Stimulated activated CD4-positive, alpha-beta T cell treated with anti-CD3 and anti-CD28 coated beads, Interleukin-2, amount 100 ng/mL, for 48 hours (primary cell): ENCODE results near the gene GK.
A peak's percentile ranks its signal among the peaks of the same experiment; 100 is the strongest.
"Not testable (repeated sequence)": the region's sequence is repeated elsewhere in the genome, so short reads cannot be mapped to it uniquely, and the experiment has no call there.

ENCODE experiments used
- DNase-seq, 2 donors: peaks; one replicate each; pipeline ENCODE4 v3.0.0-alpha.2; 2020

Gene GK

GRCh38 chrX:30653415-30654131 lies at the start of gene GK:
GK (plus strand) TSS chrX:30653423; CDS start chrX:30653538, 115 bp downstream.
- peak in 1 of 2 donors; percentile 11 for DNase-seq

- no peak for DNase-seq
Measured at GRCh38 chrX:30607155-30607554, 46.1 kb upstream of the GK start.

GRCh38 chrX:30610026-30610425 lies 43.2 kb upstream of the GK start:
- DNase-seq, result no peak

- no peak for DNase-seq
Measured at GRCh38 chrX:30612250-30612655, 41.0 kb upstream of the GK start.

GRCh38 chrX:30613721-30614120 lies 39.5 kb upstream of the GK start:
- no peak for DNase-seq

GRCh38 chrX:30615229-30615628 lies 38.0 kb upstream of the GK start:
- DNase-seq, result no peak

- no peak for DNase-seq
Measured at GRCh38 chrX:30618160-30618765, 35.0 kb upstream of the GK start.

GRCh38 chrX:30620125-30620524 lies 33.1 kb upstream of the GK start:
- no peak for DNase-seq

- no peak for DNase-seq
Measured at GRCh38 chrX:30620980-30621618, 32.1 kb upstream of the GK start.

GRCh38 chrX:30622361-30622760 lies 30.9 kb upstream of the GK start:
- DNase-seq, result no peak

- no peak for DNase-seq
Measured at GRCh38 chrX:30626402-30626801, 26.8 kb upstream of the GK start.

GRCh38 chrX:30627818-30628652 lies 25.2 kb upstream of the GK start:
- DNase-seq, result no peak

GRCh38 chrX:30634070-30634469 lies 19.2 kb upstream of the GK start:
- not testable (repeated sequence) for DNase-seq

GRCh38 chrX:30635630-30636029 lies 17.6 kb upstream of the GK start:
- DNase-seq, result no peak

- DNase-seq, result no peak
Measured at GRCh38 chrX:30637874-30638815, 15.1 kb upstream of the GK start.

GRCh38 chrX:30639702-30640101 lies 13.5 kb upstream of the GK start:
- not testable (repeated sequence) for DNase-seq

GRCh38 chrX:30642642-30643041 lies 10.6 kb upstream of the GK start:
- DNase-seq, result no peak

- DNase-seq, result no peak
Measured at GRCh38 chrX:30643313-30643821, 9.9 kb upstream of the GK start.

- no peak for DNase-seq
Measured at GRCh38 chrX:30649859-30650258, 3.4 kb upstream of the GK start.

- peak; percentile 84 to 85 for DNase-seq
Measured at GRCh38 chrX:30652527-30653414, 452 bp upstream of the GK start.

- not testable (repeated sequence) for DNase-seq
Measured at GRCh38 chrX:30654386-30654785, 1.2 kb downstream of the GK start.
